Keratinocyte (primary cell): ENCODE results near the gene ACCS. TPM values are rescaled to one million over a fixed set of nuclear protein-coding genes. Genes with fewer than 3 reads are reported as not detected.
A peak's percentile ranks its signal among the peaks of the same experiment; 100 is the strongest.

Source experiments
- DNase-seq: peaks from one replicate; pipeline ENCODE4 v3.0.0-alpha.2; 2011; ENCODE audit warnings: low read depth, missing footprints, low spot score
- FAIRE-seq: peaks from 2 replicates; lab custom pipeline; 2011; peaks lifted over from hg19 to GRCh38; lab: Jason Lieb, UNC
- H2AFZ ChIP-seq: 2 replicates; pipeline ENCODE4 v1.6.0; 2012; ENCODE audit warnings: low read length, control low read depth, inconsistent platforms; ENCODE audit not compliant: control insufficient read depth
- H3K27ac ChIP-seq: 2 replicates; pipeline ENCODE4 v1.5.1; 2011; ENCODE audit warnings: low read length; ENCODE audit not compliant: control insufficient read depth, insufficient read depth
- H3K27me3 ChIP-seq: 3 replicates; pipeline ENCODE4 v1.6.0; 2011; ENCODE audit warnings: low read length; ENCODE audit not compliant: control insufficient read depth, insufficient read depth; ENCODE audit errors: extremely low read depth
- H3K36me3 ChIP-seq, 2 experiments: 2 replicates in 1 of 2; 3 replicates in 1 of 2; pipeline ENCODE4 v1.5.1; 2011; ENCODE audit warnings: low read length in 2 of 2, mild to moderate bottlenecking in 1 of 2; ENCODE audit not compliant: control insufficient read depth in 2 of 2, insufficient read depth in 2 of 2; ENCODE audit errors: extremely low read depth in 1 of 2
- H3K4me1 ChIP-seq: 3 replicates; pipeline ENCODE4 v1.5.1; 2011; ENCODE audit warnings: low read length; ENCODE audit not compliant: control insufficient read depth, insufficient read depth; ENCODE audit errors: extremely low read depth
- H3K4me2 ChIP-seq: 3 replicates; pipeline ENCODE4 v1.6.0; 2011; ENCODE audit warnings: low read depth, low read length; ENCODE audit not compliant: control insufficient read depth, insufficient read depth; ENCODE audit errors: extremely low read depth
- H3K4me3 ChIP-seq, 3 experiments: fragments of 200-600 bp in 1 of 3; sonication (generic) in 1 of 3; 2 replicates in 2 of 3; 3 replicates in 1 of 3; pipeline ENCODE4 v1.5.1; 2011 to 2016; ENCODE audit warnings: low read length in 3 of 3, mild to moderate bottlenecking in 3 of 3, control low read depth in 2 of 3, inconsistent platforms in 1 of 3, low read depth in 1 of 3, mixed read lengths in 1 of 3, mixed run types in 1 of 3, moderate library complexity in 1 of 3; ENCODE audit not compliant: control insufficient read depth in 2 of 3, insufficient read depth in 2 of 3; ENCODE audit errors: extremely low read depth in 1 of 3
- H3K79me2 ChIP-seq: 2 replicates; pipeline ENCODE4 v1.6.0; 2012; ENCODE audit warnings: low read length; ENCODE audit not compliant: control insufficient read depth, insufficient read depth
- H3K9ac ChIP-seq: 3 replicates; pipeline ENCODE4 v1.6.0; 2011; ENCODE audit warnings: low read length; ENCODE audit not compliant: control insufficient read depth, insufficient read depth; ENCODE audit errors: extremely low read depth
- H3K9me1 ChIP-seq: 3 replicates; pipeline ENCODE4 v1.6.0; 2011; ENCODE audit warnings: low read length; ENCODE audit not compliant: control insufficient read depth, insufficient read depth; ENCODE audit errors: extremely low read depth
- H3K9me3 ChIP-seq: 2 replicates; pipeline ENCODE4 v1.5.1; 2012; ENCODE audit warnings: low read depth, low read length; ENCODE audit not compliant: control insufficient read depth
- H4K20me1 ChIP-seq: 3 replicates; pipeline ENCODE4 v1.6.0; 2011; ENCODE audit warnings: low read length; ENCODE audit not compliant: control insufficient read depth, insufficient read depth; ENCODE audit errors: extremely low read depth
- EZH2 ChIP-seq: IDR thresholded peaks from one replicate; pipeline ENCODE4 v1.6.1; 2012; ENCODE audit warnings: inconsistent platforms, mild to moderate bottlenecking, low read length, moderate library complexity
- dilution Hi-C: fragments of 300-500 bp; cut with MboI; formaldehyde crosslinking; loops from one replicate; pipeline ENCODE4 v1.7.0; 2020; ENCODE audit warnings: low sequenced_read_pairs; ENCODE audit not compliant: extremely low pct_ligation_motif_present
- polyA plus RNA-seq, 5 experiments: library from polyadenylated mRNA; depleted of rRNA in 3 of 5; stranded (reverse) in 3 of 5; stranded (forward) in 1 of 5; unstranded in 1 of 5; fragments of >200 nt; gene quantifications; 1 replicate in 1 of 5; 2 replicates in 3 of 5; 3 replicates in 1 of 5; pipeline versions ENCODE4 v1.2.1 to v1.2.3, GENCODE V29; 2011 to 2012; ENCODE audit warnings: missing spikeins in 2 of 5, low read depth in 1 of 5, low replicate concordance in 1 of 5
- TF ChIP-seq, protein P1 (sequence below), 3 experiments: IDR thresholded peaks in 1 of 3; conservative IDR thresholded peaks in 1 of 3; optimal IDR thresholded peaks in 1 of 3; 2 replicates in 2 of 3; 3 replicates in 1 of 3; pipeline versions ENCODE3 to v1.5.1; 2011; ENCODE audit warnings: low read length in 3 of 3, mild to moderate bottlenecking in 3 of 3, moderate library complexity in 2 of 3, control low read depth in 1 of 3, inconsistent platforms in 1 of 3; ENCODE audit not compliant: insufficient read depth in 2 of 3; ENCODE audit errors: extremely low read depth in 1 of 3

The ACCS gene
- polyA plus RNA-seq, 1 donor (not counting 4 experiments of a cell fraction or from before 2014, with no cell fraction given) = 4.1 TPM

DNA sequence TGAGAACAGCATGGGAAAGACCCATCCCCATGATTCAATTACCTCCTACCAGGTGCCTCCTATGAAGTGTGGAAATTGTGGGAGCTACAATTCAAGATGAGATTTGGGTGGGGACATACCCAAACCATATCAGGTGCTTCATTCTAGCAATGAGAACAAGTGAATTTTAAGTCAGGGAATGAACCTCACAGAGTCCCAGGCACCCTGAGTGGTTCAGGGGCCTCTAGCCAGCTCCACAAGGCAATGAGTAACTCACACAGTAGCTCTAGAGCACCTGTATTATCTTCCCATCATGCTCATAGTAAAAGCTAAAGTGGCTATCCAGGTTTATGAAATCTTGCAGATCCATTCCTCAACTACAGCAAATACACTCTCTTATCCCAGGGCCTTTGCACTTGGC, 31.4 kb upstream of the ACCS start:
- Histone ChIP-seq H3K27ac (no peak overlapping the region), H4K20me1 (no peaks in the 10 kb centered on the region), H3K4me2 (no peak overlapping the region), H3K36me3 (no peaks in the 10 kb centered on the region), H3K27me3 (peaks cover 5% of the 10 kb centered on the region), H3K9me1 (no peaks in the 10 kb centered on the region), H3K9ac (no peak overlapping the region), H3K79me2 (no peaks in the 10 kb centered on the region), H3K4me3 (no peak overlapping the region), H3K4me1 (no peaks in the 10 kb centered on the region), H2AFZ (no peak overlapping the region), H3K9me3 (no peaks in the 10 kb centered on the region)
- FAIRE-seq (no peak), DNase-seq (no peak)
- dilution Hi-C loops = no loop called here
- TF ChIP-seq EZH2 = no peak
- TF ChIP-seq, protein P1, sequence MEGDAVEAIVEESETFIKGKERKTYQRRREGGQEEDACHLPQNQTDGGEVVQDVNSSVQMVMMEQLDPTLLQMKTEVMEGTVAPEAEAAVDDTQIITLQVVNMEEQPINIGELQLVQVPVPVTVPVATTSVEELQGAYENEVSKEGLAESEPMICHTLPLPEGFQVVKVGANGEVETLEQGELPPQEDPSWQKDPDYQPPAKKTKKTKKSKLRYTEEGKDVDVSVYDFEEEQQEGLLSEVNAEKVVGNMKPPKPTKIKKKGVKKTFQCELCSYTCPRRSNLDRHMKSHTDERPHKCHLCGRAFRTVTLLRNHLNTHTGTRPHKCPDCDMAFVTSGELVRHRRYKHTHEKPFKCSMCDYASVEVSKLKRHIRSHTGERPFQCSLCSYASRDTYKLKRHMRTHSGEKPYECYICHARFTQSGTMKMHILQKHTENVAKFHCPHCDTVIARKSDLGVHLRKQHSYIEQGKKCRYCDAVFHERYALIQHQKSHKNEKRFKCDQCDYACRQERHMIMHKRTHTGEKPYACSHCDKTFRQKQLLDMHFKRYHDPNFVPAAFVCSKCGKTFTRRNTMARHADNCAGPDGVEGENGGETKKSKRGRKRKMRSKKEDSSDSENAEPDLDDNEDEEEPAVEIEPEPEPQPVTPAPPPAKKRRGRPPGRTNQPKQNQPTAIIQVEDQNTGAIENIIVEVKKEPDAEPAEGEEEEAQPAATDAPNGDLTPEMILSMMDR (optimal IDR thresholded peaks at IDR 0.05 in 1 of 3, IDR thresholded peaks at IDR 0.05 in 1 of 3, conservative IDR thresholded peaks at IDR 0.05 in 1 of 3; ENCODE audit: extremely low read depth in 1 of 3, insufficient read depth in 2 of 3, low read length in 3 of 3) = no peak

GRCh38 chr11:44036811-44037657, 29.0 kb upstream of the ACCS start:
- Histone ChIP-seq H3K79me2 (no peaks in the 10 kb centered on the region), H2AFZ (no peak overlapping the region), H3K27me3 (peaks cover 8% of the 10 kb centered on the region), H3K36me3 (no peaks in the 10 kb centered on the region), H3K4me1 (no peaks in the 10 kb centered on the region), H4K20me1 (no peaks in the 10 kb centered on the region), H3K9me3 (no peaks in the 10 kb centered on the region), H3K9me1 (no peaks in the 10 kb centered on the region), H3K4me2 (no peak overlapping the region), H3K4me3 (no peak overlapping the region), H3K9ac (no peak overlapping the region), H3K27ac (no peak overlapping the region)
- dilution Hi-C loops = no loop called here
- peak; percentile 13 for DNase-seq
- TF ChIP-seq, protein P1 (optimal IDR thresholded peaks at IDR 0.05 in 1 of 3, IDR thresholded peaks at IDR 0.05 in 1 of 3, conservative IDR thresholded peaks at IDR 0.05 in 1 of 3; ENCODE audit: extremely low read depth in 1 of 3, insufficient read depth in 2 of 3, low read length in 3 of 3) = peak; percentile 71 to 81 (median 75)
- no peak for TF ChIP-seq EZH2
- FAIRE-seq = no peak
